HL-60 (cell line): ENCODE data around the gene SDC4.

Source experiments
- DNase-seq, 2 experiments: peaks; one replicate each; pipeline ENCODE4 v3.0.0-alpha.2; 2010 to 2020; ENCODE audit warnings: low read depth in 1 of 2, low spot score in 1 of 2
- H3K27ac ChIP-seq: fragments of 250-450 bp; sonication (Bioruptor Pico); replicated peaks from 2 replicates; pipeline ENCODE4 v1.5.1; 2020; ENCODE audit warnings: mild to moderate bottlenecking, moderate library complexity
- H3K27me3 ChIP-seq: fragments of 250-450 bp; sonication (Bioruptor Pico); 2 replicates; pipeline ENCODE4 v1.5.1; 2021; ENCODE audit warnings: mild to moderate bottlenecking, moderate library complexity; ENCODE audit not compliant: insufficient read depth, poor library complexity, severe bottlenecking
- H3K4me3 ChIP-seq: replicated peaks from 2 replicates; pipeline ENCODE4 v1.5.1; 2011; ENCODE audit warnings: mild to moderate bottlenecking, control low read depth, low read length; ENCODE audit not compliant: insufficient read depth
- GABPA ChIP-seq: IDR thresholded peaks from 2 replicates; pipeline ENCODE4 v1.6.1; 2012; ENCODE audit warnings: low read depth
- POLR2AphosphoS5 ChIP-seq: IDR thresholded peaks from 2 replicates; pipeline ENCODE4 v1.6.1; 2012; ENCODE audit warnings: low read depth
- SPI1 ChIP-seq: IDR thresholded peaks from 2 replicates; pipeline ENCODE4 v1.6.1; 2012; ENCODE audit warnings: low read depth, mild to moderate bottlenecking, borderline replicate concordance
- TF ChIP-seq, protein P1 (sequence below): IDR thresholded peaks from 2 replicates; pipeline ENCODE4 v1.6.1; 2012; ENCODE audit warnings: low read depth; ENCODE audit not compliant: insufficient replicate concordance
- TF ChIP-seq, protein P2 (sequence below): IDR thresholded peaks from one replicate; pipeline ENCODE4 v1.5.1; 2011; ENCODE audit warnings: low read length, control low read depth, inconsistent platforms; ENCODE audit not compliant: insufficient read depth

SDC4 gene

DNA sequence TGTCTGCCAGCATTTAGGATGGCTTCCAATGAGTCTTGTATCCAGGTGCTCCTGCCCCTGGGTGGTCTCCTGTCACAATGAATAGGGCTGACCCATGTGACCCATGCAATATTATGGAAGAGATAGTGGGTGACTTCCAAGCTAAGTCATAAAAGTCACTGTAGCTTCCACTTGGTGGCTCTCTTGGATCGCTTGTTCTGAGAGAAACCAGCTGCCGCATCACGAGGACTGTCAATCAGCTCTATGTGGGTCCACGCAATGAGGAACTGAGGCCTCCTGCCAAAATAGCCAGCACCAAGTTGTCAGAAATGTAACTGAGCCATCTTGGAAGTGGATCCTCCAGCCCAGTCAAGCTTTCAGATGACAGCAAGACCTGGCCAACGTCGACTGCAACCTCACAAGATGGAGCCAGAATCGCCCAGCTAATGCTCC is 25.3 kb downstream of the SDC4 start:
- H3K4me3 ChIP-seq, result no peak overlapping the region
- TF ChIP-seq POLR2AphosphoS5 (no peak), GABPA (no peak), SPI1 (peak; percentile 84)
- TF ChIP-seq, protein P1, sequence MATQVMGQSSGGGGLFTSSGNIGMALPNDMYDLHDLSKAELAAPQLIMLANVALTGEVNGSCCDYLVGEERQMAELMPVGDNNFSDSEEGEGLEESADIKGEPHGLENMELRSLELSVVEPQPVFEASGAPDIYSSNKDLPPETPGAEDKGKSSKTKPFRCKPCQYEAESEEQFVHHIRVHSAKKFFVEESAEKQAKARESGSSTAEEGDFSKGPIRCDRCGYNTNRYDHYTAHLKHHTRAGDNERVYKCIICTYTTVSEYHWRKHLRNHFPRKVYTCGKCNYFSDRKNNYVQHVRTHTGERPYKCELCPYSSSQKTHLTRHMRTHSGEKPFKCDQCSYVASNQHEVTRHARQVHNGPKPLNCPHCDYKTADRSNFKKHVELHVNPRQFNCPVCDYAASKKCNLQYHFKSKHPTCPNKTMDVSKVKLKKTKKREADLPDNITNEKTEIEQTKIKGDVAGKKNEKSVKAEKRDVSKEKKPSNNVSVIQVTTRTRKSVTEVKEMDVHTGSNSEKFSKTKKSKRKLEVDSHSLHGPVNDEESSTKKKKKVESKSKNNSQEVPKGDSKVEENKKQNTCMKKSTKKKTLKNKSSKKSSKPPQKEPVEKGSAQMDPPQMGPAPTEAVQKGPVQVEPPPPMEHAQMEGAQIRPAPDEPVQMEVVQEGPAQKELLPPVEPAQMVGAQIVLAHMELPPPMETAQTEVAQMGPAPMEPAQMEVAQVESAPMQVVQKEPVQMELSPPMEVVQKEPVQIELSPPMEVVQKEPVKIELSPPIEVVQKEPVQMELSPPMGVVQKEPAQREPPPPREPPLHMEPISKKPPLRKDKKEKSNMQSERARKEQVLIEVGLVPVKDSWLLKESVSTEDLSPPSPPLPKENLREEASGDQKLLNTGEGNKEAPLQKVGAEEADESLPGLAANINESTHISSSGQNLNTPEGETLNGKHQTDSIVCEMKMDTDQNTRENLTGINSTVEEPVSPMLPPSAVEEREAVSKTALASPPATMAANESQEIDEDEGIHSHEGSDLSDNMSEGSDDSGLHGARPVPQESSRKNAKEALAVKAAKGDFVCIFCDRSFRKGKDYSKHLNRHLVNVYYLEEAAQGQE, result no peak
- TF ChIP-seq, protein P2, sequence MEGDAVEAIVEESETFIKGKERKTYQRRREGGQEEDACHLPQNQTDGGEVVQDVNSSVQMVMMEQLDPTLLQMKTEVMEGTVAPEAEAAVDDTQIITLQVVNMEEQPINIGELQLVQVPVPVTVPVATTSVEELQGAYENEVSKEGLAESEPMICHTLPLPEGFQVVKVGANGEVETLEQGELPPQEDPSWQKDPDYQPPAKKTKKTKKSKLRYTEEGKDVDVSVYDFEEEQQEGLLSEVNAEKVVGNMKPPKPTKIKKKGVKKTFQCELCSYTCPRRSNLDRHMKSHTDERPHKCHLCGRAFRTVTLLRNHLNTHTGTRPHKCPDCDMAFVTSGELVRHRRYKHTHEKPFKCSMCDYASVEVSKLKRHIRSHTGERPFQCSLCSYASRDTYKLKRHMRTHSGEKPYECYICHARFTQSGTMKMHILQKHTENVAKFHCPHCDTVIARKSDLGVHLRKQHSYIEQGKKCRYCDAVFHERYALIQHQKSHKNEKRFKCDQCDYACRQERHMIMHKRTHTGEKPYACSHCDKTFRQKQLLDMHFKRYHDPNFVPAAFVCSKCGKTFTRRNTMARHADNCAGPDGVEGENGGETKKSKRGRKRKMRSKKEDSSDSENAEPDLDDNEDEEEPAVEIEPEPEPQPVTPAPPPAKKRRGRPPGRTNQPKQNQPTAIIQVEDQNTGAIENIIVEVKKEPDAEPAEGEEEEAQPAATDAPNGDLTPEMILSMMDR, result peak; percentile 31
- DNase-seq, result peak; percentile 55 to 89
- H3K27ac ChIP-seq, result no peak overlapping the region
- no peaks in the 10 kb centered on the region for H3K27me3 ChIP-seq

DNA sequence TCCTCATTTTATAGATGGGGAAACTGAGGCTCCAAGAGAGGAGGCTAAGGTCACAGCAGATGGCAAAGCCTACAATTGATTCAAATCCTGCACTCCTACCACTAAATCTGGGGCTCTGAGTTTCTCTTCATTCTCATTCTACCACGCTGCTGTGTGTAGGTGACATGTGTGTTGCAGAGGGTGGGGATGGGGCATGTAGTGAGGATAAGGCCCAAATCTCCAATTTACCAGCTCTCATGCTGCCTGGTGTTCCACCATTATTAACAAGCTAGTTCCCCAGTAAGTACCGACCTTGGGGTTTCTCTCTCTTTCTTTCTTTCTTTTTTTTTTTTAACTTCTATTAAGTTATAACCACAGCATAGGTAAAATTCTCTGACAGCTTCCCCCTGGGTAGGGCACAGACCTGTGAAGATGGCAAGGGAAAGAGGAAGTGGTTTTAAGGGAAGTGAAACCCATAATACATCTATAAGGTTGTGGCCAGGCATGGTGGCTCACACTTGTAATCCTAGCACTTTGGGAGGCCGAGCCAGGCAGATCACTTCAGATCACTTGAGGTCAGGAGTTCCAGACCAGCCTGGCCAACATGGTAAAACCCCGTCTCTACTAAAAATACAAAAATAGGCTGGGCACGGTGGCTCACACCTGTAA is 27.2 kb downstream of the SDC4 start:
- 0 out of 2 replicates have a peak overlapping the region, but pooled peaks have one; percentile 26 for H3K27ac ChIP-seq
- H3K27me3 ChIP-seq, result no peaks in the 10 kb centered on the region
- DNase-seq, result peak; percentile 56 to 80
- H3K4me3 ChIP-seq, result no peak overlapping the region
- TF ChIP-seq, protein P2, result no peak
- TF ChIP-seq SPI1 (peak; percentile 100), POLR2AphosphoS5 (no peak)

DNA sequence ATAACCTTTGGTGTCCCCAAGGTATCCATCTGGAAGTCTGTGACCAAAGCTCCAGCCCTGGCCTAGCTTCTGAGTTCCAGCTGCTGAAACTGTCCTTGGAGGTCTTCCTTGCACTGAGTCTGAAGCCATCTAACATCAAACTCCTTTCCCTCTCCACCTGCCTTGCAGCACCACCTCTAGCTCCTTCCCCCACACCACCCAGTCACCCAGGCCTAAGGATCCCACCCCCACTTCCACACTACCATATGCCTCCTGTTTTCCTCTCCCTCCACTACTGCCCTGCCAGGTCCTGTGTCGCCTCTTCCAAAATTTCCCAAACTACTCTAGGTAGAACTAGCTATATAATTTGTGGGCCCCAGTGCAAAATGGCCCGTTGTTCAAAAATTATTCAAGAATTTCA is 29.3 kb downstream of the SDC4 start:
- peak overlapping the region; percentile 73 for H3K27ac ChIP-seq

More for the DNA sequence above, 29.3 kb downstream of the SDC4 start:
- no peak overlapping the region for H3K4me3 ChIP-seq
- peak in 1 of 2 experiments; percentile 45 for DNase-seq
- no peaks in the 10 kb centered on the region for H3K27me3 ChIP-seq
- TF ChIP-seq POLR2AphosphoS5 (no peak), SPI1 (no peak), GABPA (no peak)
- TF ChIP-seq, protein P2, result no peak
- TF ChIP-seq, protein P1, result no peak
